HuH-7 (cell line): ENCODE results near the gene GTF2H1.

ENCODE experiments used
- DNase-seq: peaks from one replicate; pipeline ENCODE4 v3.0.0; 2011; ENCODE audit warnings: low spot score

Gene GTF2H1

GRCh38 chr11:18321969-18322711, at the start of gene GTF2H1, which contains the start of gene HPS5:
Gene GTF2H1 (plus strand): TSS chr11:18322567. CDS start chr11:18333075, 10,508 bp downstream.
Gene HPS5 (minus strand): TSS chr11:18322140. CDS start chr11:18317858, 4,282 bp downstream.
- DNase-seq: peak; percentile 81

DNA sequence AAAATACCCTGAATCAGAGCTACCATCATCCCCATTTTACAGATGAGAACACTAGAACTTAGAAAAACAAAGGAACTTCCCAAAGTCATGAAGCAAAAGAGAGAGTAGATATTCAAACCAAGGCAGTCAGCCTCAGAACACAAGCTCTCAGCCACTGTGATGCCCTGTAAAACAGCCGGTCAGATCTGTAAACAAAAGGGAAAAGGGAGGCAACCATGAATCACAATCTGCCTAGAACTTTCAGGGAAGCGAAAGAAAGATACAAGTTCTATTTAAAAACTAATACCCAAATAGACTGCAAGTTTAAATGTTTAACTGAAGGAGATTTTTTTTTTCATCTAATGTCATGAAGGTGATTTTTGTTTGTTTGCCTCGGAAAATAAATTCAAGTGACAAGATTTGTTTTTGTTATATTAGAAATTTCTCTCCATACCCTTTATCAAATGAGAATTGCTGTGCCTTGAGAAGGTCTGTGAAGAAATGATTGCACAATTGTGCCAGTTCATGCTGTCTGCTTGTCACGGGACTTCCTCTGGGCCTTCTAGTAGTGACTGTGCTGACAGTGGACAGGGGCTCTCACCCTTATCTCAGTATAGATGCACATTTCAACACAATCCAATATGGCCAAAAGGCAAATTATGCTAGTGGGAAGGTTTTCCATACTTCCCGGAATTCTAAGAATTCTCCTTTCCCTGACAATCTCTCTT, 44.6 kb upstream of the GTF2H1 start:
- DNase-seq: no peak

GRCh38 chr11:18280438-18281045, 41.8 kb upstream of the GTF2H1 start:
- no peak for DNase-seq

DNA sequence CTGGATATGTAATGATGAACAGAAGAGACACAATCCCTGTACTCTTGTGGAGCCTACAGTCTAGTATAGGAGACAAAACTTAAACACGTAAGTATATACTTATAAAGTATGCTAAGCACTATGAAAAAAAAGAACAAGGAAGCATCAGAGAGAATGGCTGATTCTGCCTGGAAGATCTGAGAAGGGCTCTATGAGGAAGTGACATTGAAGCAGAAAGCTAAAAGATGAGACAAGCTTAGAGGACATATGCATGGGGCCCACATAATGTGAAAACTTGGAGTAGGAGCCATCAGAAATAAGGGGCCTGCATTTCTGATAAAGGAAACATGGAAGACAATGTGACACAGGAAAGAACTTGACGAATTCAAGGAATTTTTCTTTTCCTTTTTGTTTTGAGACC, 39.7 kb upstream of the GTF2H1 start:
- DNase-seq: no peak

DNA sequence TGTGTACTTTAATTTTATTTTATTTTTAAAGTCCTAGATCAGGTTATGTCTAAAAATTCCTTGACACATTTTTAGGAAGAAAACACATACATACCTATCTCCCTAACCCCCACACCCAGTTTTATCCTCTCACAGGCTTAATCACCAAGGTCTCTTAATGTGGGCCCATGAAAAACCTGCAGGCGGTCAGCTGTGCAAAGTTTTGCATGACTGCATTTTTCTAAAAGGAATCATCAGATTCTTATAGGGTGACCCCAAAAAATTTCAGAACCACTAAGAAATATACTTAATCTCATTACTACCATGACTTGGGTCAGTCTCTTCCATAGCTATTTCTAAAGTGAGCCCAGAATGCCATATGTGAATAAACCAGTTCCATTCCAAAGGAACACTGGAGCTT, 36.5 kb upstream of the GTF2H1 start:
- no peak for DNase-seq

DNA sequence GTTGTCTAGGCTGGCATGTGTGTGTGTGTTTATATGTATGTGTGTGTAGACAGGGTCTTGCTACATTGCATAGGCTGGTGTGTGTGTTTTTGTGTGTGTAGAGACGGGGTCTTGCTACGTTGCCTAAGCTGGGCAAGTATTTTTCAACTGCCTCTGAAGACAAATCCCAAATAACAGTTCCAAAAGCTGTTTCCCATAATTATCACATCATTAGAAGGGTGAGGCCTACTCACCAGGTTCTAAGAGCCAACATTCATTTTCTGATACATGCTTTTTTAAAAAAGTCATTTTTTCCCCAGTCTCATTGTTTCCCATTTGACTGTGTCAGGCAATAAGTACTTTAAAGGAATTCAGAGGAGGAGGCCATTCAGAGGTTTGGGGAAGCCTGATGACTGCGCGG, 33.5 kb upstream of the GTF2H1 start:
- DNase-seq: no peak

- no peak for DNase-seq
Observed at GRCh38 chr11:18294862-18295261, 27.5 kb upstream of the GTF2H1 start.

DNA sequence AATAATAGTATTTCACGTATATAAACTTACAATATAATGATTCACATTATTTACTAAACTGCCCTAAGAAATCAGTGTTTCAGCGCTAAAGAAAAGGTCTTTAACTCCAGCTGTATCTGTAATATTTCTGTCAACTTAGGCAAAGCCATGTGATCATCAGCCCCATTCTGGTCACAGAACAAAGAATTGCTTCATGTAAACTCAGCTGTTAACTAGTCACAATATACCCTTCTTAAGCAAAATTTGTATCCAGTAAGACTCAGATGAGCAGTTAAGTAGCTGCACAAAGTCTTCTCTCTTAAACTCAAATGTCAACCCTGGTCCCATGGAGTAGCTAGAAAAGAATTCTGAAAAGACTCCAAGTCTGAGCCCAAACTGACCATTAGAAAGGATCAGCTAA, 27.1 kb upstream of the GTF2H1 start:
- DNase-seq: no peak

- no peak for DNase-seq
Observed at GRCh38 chr11:18299721-18300120, 22.6 kb upstream of the GTF2H1 start.

GRCh38 chr11:18304745-18305144, 17.6 kb upstream of the GTF2H1 start:
- DNase-seq: no peak

DNA sequence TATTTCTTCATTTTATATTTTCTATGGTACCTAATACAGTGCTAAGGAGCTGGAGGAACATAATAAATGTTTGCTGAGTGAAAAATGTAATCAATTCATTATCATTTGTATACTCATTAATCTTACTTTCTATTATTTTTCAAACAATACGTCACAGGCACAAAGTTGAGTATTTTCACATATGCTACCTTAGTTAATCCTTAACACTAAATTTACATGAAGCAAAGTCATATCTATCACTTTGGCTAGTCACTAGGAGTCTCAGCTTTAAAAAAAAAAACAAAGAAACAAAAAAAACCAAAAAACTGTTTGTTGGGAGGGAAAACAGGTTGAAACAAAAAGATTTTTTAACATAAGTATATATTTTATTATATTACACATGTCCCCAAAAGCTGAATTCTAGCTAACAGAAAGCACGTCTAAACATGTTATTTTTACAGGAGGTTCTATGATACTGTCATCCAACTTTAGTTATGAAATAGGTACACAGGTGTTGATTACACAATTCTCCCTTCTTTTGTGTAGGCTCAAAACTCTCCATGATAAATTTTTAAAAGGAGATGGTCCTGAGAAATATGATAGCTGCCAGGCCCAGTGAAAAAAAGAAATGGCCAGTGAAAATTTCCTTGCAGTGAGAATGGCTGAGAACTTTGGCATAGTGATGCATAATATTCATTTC, 14.8 kb upstream of the GTF2H1 start:
- no peak for DNase-seq

DNA sequence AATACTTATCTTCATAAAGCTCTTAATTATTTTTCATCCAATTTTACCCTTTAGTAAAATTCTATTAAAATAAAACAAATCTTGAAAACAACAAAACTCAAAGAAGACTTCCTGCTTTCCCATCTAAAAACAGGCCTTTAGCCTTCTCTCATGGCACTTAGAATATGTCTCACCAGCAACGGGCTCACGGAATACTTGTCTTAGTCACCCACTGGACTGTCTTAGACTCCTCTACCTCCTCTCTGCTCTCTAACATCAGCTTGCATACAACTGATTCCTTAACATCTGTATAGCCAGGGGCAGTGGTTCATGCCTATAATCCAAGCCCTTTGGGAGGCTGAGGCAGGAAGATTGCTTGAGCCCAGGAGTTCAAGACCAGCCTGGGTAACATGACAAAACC, 14.1 kb upstream of the GTF2H1 start:
- no peak for DNase-seq

DNA sequence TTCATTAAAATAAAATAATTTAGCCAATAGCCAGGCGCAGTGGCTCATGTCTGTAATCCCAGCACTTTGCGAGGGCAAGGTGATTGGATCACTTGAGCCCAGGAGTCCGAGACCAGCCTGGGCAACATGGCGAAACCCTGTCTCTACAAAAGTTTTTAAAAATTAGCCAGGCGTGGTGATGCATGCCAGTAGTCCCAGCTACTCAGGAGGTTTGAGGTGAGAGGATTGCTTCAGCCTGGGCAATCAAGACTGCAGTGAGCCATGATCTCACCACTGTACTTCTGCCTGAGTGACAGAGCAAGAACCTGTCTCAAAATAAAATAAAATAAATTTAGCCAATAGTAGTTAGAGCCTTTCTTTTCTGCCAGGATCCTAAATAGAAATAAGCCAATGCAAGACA, 12.7 kb upstream of the GTF2H1 start:
- DNase-seq: no peak

GRCh38 chr11:18310800-18311340, 11.5 kb upstream of the GTF2H1 start:
- DNase-seq: no peak

- DNase-seq: no peak
Observed at GRCh38 chr11:18312012-18312411, 10.4 kb upstream of the GTF2H1 start.

DNA sequence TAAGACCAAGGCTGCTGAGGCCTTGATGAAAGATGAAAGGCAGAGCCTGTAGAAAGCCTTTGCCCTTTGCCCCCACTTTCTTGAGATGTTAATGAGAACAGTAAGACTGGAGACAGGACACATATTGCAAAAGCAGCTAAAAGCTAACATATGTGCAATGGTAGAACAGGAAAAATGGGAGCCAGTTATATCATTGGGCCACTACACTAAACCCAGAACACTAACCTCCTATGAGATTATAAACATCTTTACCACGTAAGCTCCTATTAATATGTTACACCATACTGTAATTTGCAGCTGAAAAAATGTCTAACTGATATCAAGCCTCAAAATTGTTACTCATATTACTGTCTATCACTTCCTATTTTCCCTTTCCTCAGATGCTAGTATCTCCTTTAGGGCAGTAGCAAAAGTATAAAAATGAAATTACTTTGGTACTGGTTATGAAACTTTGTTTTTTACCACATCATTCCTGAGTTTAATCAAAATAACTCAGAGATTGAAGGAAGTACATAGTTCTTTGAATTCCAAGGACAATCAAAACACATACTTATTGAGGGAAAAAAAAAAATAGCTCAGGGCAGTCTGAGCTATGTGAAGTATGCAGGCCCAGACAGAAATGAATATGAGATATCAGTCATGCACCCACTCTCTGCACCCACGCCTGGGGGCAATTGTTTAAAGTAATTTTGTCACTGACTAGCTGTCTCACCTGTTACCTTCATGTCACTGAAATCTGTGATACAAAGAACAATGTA, 9.5 kb upstream of the GTF2H1 start:
- no peak for DNase-seq

DNA sequence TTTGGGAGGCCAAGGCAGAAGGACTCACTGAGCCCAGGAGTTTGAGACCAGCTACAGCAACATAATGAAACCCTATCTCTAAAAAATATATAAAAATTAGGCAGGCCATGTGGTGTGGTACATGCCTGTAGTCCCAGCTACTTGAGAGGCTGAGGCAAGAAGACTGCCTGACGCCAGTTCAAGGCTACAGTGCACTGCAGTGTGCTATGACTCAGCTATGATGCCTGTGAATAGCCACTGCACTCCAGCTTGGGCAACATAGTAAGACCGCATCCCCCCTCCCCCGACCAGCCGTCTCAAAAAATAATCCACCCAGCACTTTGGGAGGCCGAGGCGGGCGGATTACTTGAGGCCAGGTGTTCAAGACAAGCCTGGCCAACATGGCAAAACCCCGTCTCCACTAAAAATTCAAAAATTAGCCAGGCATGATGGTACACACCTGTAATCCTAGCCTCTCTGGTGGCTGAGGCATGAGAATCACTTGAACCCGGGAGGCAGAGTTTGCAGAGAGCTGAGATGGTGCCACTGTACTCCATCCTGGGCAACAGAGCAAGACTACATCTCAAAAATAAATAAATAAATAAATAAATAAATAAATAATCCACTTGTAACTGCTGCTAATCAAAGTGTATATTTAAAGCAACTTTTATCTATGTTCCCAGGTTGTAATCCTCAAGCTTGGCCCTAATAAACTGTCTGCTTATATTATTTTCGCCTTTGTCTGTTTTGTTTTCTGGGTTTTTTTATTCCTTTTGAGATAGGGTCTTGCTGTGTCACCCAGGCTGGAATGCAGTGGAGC, 8.2 kb upstream of the GTF2H1 start:
- DNase-seq: no peak

GRCh38 chr11:18314784-18315523, 7.4 kb upstream of the GTF2H1 start:
- DNase-seq: no peak

DNA sequence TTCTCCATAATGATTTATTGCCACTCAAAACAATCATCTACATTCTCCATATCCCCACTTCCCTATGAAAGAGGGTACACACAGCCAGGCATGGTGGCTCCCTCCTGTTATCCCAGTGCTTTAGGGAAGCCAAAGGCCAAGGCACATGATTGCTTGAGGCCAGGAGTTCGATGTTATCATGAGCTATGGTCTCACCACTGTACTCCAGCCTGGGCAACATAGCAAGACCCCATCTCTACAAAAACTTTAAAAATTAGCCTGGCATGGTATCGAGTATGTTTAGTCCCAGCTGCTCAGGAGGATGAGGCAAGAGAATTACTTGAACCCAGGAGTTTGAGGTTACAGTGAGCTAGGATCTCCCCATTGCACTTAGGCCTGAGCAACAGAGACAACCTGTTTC, 6.5 kb upstream of the GTF2H1 start:
- no peak for DNase-seq

DNA sequence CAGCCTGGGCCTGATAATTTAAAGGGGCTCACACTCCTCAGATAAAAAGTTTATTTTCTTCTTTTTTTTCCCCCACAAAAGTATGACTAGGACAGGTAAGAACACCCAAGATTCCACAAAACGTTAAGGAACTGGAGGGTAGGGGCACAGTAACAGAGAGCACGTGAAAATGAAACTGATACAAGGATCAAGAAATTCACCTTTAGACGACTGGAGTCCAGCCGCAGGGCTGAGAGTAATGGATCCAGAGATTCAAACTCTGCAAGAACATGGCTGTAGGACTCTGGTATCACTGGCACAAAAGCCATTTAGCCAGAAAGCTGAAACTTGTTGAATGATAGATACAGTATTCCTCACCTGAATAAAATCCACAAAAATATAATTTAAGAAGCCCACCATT, 4.8 kb upstream of the GTF2H1 start:
- no peak for DNase-seq
